Measurements from ENCODE around the gene ASXL2. TPM values are rescaled to one million over a fixed set of nuclear protein-coding genes. Genes with fewer than 3 reads are reported as not detected.

Gene ASXL2
- total RNA-seq, 1 donor from 2014 or later = 39.3 TPM

DNA sequence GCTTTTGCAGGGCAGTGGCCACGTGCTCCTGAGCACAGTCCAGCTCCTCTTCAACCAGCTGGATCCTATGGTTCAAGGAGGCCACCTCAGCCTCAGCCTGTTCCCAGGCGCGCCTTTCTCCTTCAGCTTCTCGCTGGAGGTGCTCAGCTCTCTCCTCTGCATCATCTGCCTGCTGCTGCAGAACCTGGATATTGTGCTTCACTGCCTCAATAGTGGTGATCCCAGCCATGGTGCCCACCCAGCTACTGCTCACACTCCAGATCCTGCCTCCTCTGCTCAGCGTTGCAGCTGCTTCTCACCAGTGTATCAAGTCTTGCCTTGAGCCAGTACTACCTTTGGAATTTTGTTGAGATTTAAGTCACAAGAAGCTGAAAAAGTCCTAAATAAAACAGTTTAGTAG is 67.9 kb downstream of the ASXL2 start:
- H3K4me3 ChIP-seq = no peak overlapping the region
- DNase-seq = no peak

DNA sequence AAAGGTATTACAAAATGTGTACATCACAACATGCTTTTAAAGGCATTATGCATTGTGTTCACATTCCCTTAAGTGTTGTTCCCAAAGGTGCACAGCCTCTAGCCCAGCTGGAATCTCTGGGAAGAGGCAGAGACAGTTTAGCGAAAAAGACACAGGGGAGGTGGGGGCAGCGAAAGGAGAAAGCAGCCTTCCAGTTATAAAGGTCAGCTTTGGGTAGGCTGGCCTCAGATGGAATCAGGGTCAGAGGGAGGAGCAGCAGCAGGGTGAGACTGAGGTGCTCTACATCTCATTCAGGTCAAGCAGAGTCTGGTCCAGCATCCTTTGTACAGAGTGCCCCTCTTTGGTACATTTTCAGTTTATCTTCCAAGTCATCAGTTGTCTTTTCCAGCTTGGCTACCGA is 68.6 kb downstream of the ASXL2 start:
- H3K4me3 ChIP-seq = no peak overlapping the region
- no peaks in the 10 kb centered on the region for H3K4me1 ChIP-seq
- TF ChIP-seq, protein P1, sequence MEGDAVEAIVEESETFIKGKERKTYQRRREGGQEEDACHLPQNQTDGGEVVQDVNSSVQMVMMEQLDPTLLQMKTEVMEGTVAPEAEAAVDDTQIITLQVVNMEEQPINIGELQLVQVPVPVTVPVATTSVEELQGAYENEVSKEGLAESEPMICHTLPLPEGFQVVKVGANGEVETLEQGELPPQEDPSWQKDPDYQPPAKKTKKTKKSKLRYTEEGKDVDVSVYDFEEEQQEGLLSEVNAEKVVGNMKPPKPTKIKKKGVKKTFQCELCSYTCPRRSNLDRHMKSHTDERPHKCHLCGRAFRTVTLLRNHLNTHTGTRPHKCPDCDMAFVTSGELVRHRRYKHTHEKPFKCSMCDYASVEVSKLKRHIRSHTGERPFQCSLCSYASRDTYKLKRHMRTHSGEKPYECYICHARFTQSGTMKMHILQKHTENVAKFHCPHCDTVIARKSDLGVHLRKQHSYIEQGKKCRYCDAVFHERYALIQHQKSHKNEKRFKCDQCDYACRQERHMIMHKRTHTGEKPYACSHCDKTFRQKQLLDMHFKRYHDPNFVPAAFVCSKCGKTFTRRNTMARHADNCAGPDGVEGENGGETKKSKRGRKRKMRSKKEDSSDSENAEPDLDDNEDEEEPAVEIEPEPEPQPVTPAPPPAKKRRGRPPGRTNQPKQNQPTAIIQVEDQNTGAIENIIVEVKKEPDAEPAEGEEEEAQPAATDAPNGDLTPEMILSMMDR (IDR thresholded peaks at IDR 0.05) = no peak
- no peaks in the 10 kb centered on the region for H3K9me3 ChIP-seq
- intact Hi-C loops (cut with DNase I) = no loop called here
- ATAC-seq (no peak), DNase-seq (no peak)
- H3K27ac ChIP-seq = no peak overlapping the region
- no peaks in the 10 kb centered on the region for H3K27me3 ChIP-seq (ENCODE audit: low read depth)
- peaks cover 27% of the 10 kb centered on the region for H3K36me3 ChIP-seq

More for the DNA sequence above, 67.9 kb downstream of the ASXL2 start:
- no peaks in the 10 kb centered on the region for H3K4me1 ChIP-seq
- intact Hi-C loops (cut with DNase I) = no loop called here
- TF ChIP-seq, protein P1 (IDR thresholded peaks at IDR 0.05) = no peak
- H3K9me3 ChIP-seq = no peaks in the 10 kb centered on the region
- no peaks in the 10 kb centered on the region for H3K27me3 ChIP-seq (ENCODE audit: low read depth)
- H3K27ac ChIP-seq = no peak overlapping the region
- no peak for ATAC-seq
- peaks cover 19% of the 10 kb centered on the region for H3K36me3 ChIP-seq

DNA sequence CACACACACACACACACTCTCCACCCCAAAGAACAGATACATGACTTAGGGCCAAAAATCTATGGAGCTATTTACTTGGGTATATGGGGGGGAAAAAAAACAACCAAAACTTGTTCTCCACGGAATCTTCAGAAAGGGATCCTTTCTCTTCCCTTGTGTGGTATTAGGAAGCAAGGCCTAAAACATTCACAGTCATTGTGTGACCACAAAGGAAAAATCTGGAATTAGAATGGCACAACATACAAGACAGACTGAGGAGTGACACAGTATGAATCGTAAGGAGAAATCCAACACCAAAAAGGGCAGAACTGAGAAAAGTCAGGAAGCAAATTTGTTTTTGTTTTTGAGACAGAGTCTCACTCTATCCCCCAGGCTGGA is 70.3 kb downstream of the ASXL2 start:
- ATAC-seq = no peak
- Histone ChIP-seq H3K4me3 (no peak overlapping the region), H3K36me3 (peaks cover 43% of the 10 kb centered on the region), H3K4me1 (no peaks in the 10 kb centered on the region), H3K27me3 (ENCODE audit: low read depth) (no peaks in the 10 kb centered on the region), H3K9me3 (no peaks in the 10 kb centered on the region), H3K27ac (no peak overlapping the region)
- intact Hi-C loops (cut with DNase I) = no loop called here
- no peak for DNase-seq
- TF ChIP-seq, protein P1 (IDR thresholded peaks at IDR 0.05) = no peak

DNA sequence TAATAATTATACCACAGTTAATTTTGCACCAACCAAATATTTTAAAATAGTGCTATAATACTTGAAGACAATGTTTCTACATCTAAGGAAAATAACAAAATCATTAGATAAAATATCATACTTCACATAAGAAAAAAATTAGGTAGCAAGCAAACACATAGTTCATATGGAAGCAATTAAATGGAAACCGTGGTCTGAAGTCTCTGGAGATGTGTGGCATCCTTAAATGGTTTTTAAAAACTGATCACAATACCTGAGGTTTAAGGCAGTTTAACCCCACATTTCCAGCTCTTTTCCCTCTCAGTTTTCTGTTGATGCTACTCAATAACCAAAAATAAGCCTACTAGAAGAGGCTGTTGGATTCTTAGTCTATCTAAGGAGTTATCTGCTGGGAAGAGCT is 71.3 kb downstream of the ASXL2 start:
- intact Hi-C loops (cut with DNase I) = no loop called here
- Histone ChIP-seq H3K27me3 (ENCODE audit: low read depth) (no peaks in the 10 kb centered on the region), H3K4me1 (no peaks in the 10 kb centered on the region), H3K36me3 (peaks cover 52% of the 10 kb centered on the region), H3K4me3 (no peak overlapping the region), H3K9me3 (no peaks in the 10 kb centered on the region), H3K27ac (no peak overlapping the region)
- TF ChIP-seq, protein P1 (IDR thresholded peaks at IDR 0.05) = no peak
- DNase-seq = no peak
- ATAC-seq = no peak

DNA sequence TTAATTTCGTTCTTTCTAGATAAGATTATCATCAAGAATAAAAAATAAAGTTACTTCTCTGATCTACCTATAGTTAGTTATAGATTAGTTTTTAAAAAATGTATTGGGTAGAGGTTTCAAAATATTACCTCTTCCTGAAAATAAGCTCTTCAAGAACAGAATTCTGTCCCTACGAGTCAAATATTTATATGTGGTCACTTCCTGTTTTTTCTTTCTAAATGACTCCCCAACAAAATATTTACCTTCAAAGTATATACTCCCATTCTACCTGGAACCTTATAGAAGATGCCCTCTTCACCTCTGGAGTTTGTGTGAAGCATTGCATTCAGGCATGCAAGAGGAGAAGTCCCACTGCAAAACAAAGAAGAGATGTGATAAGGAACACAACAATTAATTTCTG is 72.3 kb downstream of the ASXL2 start:
- TF ChIP-seq, protein P1 (IDR thresholded peaks at IDR 0.05) = no peak

DNA sequence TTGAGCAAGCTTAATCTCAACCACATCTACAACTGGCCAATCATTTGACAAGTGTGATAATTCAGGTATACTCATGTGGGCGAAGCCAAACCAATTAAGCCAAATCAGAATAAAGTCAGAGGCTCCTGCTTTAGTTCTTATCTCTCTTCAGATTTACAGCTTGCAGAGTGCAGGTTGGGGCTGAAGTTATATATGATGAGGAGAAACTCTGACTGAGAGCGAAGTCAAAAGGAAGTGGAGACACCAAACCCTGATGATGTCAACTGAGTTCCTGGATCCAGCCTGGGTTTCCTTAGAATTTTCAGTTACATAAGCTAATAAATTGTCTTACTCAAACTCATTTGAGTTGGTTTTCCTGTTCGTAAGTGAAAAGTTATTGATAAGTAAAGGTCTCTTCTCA is 73.9 kb downstream of the ASXL2 start:
- no peak for ATAC-seq
- no peak overlapping the region for H3K4me3 ChIP-seq
- no peak for DNase-seq
- TF ChIP-seq, protein P1 (IDR thresholded peaks at IDR 0.05) = no peak
- peaks cover 54% of the 10 kb centered on the region for H3K36me3 ChIP-seq
- intact Hi-C loops (cut with DNase I) = no loop called here
- H3K27ac ChIP-seq = no peak overlapping the region
- H3K9me3 ChIP-seq = no peaks in the 10 kb centered on the region
- no peaks in the 10 kb centered on the region for H3K27me3 ChIP-seq (ENCODE audit: low read depth)
- H3K4me1 ChIP-seq = no peaks in the 10 kb centered on the region

More for the DNA sequence above, 72.3 kb downstream of the ASXL2 start:
- DNase-seq (no peak), ATAC-seq (no peak)
- no peak overlapping the region for H3K27ac ChIP-seq
- H3K4me1 ChIP-seq = no peaks in the 10 kb centered on the region
- no peaks in the 10 kb centered on the region for H3K9me3 ChIP-seq
- peaks cover 56% of the 10 kb centered on the region for H3K36me3 ChIP-seq
- H3K4me3 ChIP-seq = no peak overlapping the region
- intact Hi-C loops (cut with DNase I) = no loop called here
- H3K27me3 ChIP-seq (ENCODE audit: low read depth) = no peaks in the 10 kb centered on the region
